ENCODE data around the gene TP53. TPM values are rescaled to one million over a fixed set of nuclear protein-coding genes. Genes with fewer than 3 reads are reported as not detected.
"Not testable (repeated sequence)": the region's sequence is repeated elsewhere in the genome, so short reads cannot be mapped to it uniquely, and the experiment has no call there.

TP53 gene
- polyA plus RNA-seq, 1 donor, result 76.3 TPM

GRCh38 chr17:7677388-7678067 is 9.8 kb downstream of the TP53 start:
- no peak for DNase-seq

- no peak for DNase-seq
Measured at GRCh38 chr17:7676533-7676932, 10.8 kb downstream of the TP53 start.

- no peak for DNase-seq
Measured at GRCh38 chr17:7674934-7675333, 12.4 kb downstream of the TP53 start.

- no peak for DNase-seq
Measured at GRCh38 chr17:7673239-7673638, 14.1 kb downstream of the TP53 start.

GRCh38 chr17:7668482-7668881 is 18.8 kb downstream of the TP53 start:
- no peak for DNase-seq

GRCh38 chr17:7667656-7668406 is 19.5 kb downstream of the TP53 start:
- DNase-seq, result no peak

- DNase-seq, result peak; percentile 72
Measured at GRCh38 chr17:7656958-7657609, 30.2 kb downstream of the TP53 start.

GRCh38 chr17:7655541-7655840 is 31.8 kb downstream of the TP53 start:
- no peak for DNase-seq

- no peak for DNase-seq
Measured at GRCh38 chr17:7654832-7655540, 32.3 kb downstream of the TP53 start.

- DNase-seq, result no peak
Measured at GRCh38 chr17:7652388-7653356, 34.6 kb downstream of the TP53 start.

GRCh38 chr17:7651665-7652387 is 35.5 kb downstream of the TP53 start:
- peak; percentile 80 for DNase-seq

- no peak for DNase-seq
Measured at GRCh38 chr17:7651097-7651664, 36.1 kb downstream of the TP53 start.

- DNase-seq, result peak; percentile 75
Measured at GRCh38 chr17:7650509-7651096, 36.7 kb downstream of the TP53 start, which contains the start of gene ATP1B2. Gene ATP1B2, plus strand, starts transcription at chr17:7650926. Its CDS starts 593 bp downstream, at chr17:7651519.

- DNase-seq, result no peak
Measured at GRCh38 chr17:7647018-7647417, 40.3 kb downstream of the TP53 start.

GRCh38 chr17:7646457-7646856 is 40.8 kb downstream of the TP53 start:
- no peak for DNase-seq

GRCh38 chr17:7644775-7645174 is 42.5 kb downstream of the TP53 start:
- DNase-seq, result no peak

GRCh38 chr17:7641635-7642034 is 45.7 kb downstream of the TP53 start:
- DNase-seq, result not testable (repeated sequence)

GRCh38 chr17:7640783-7641182 is 46.5 kb downstream of the TP53 start:
- DNase-seq, result no peak

- no peak for DNase-seq
Measured at GRCh38 chr17:7636163-7636562, 51.1 kb downstream of the TP53 start.

- DNase-seq, result no peak
Measured at GRCh38 chr17:7634384-7634783, 52.9 kb downstream of the TP53 start.

Measured in left kidney (tissue), 2 donors.